H1 (cell line): ENCODE results near the gene RILPL1. TPM values are rescaled to one million over a fixed set of nuclear protein-coding genes. Genes with fewer than 3 reads are reported as not detected.

Experiments used
- CTCF ChIA-PET: fragments of 300-600 bp; sonication (Branson Sonifier 250); formaldehyde crosslinking; loops from one replicate; lab custom pipeline; 2021; ENCODE audit not compliant: partially characterized antibody; lab: Charles Lee
- POLR2A ChIA-PET: fragments of 300-600 bp; sonication (Branson Sonifier 250); formaldehyde crosslinking; loops from one replicate; lab custom pipeline; 2021; ENCODE audit warnings: inconsistent platforms; ENCODE audit not compliant: partially characterized antibody; lab: Charles Lee
- DNase-seq, 2 experiments: peaks; one replicate each; pipeline versions ENCODE4 v3.0.0 to v3.0.0-alpha.2; 2010 to 2022; ENCODE audit warnings: low spot score in 2 of 2, low read depth in 1 of 2, mixed read lengths in 1 of 2
- FAIRE-seq: peaks from 2 replicates; lab custom pipeline; 2011; peaks lifted over from hg19 to GRCh38; lab: Jason Lieb, UNC
- H2AFZ ChIP-seq: 2 replicates; pipeline ENCODE4 v1.8.1; 2012; ENCODE audit warnings: low read length, inconsistent platforms
- H2AK5ac ChIP-seq: 2 replicates; pipeline ENCODE4 v1.6.1; 2013; ENCODE audit warnings: low read depth, low read length
- H2BK120ac ChIP-seq: replicated peaks from 2 replicates; pipeline ENCODE3; 2013; ENCODE audit warnings: low read depth, low read length, inconsistent platforms
- H2BK12ac ChIP-seq: 2 replicates; pipeline ENCODE4 v1.6.1; 2013; ENCODE audit warnings: low read depth, low read length
- H2BK15ac ChIP-seq: 2 replicates; pipeline ENCODE4 v1.6.1; 2013; ENCODE audit warnings: low read length
- H2BK20ac ChIP-seq: 2 replicates; pipeline ENCODE4 v1.6.1; 2013; ENCODE audit warnings: low read length
- H2BK5ac ChIP-seq: 2 replicates; pipeline ENCODE4 v1.6.1; 2013; ENCODE audit warnings: low read depth, low read length
- H3K14ac ChIP-seq: 2 replicates; pipeline ENCODE4 v1.6.1; 2013; ENCODE audit warnings: inconsistent platforms; ENCODE audit not compliant: insufficient read length
- H3K18ac ChIP-seq: 2 replicates; pipeline ENCODE4 v1.6.1; 2013; ENCODE audit warnings: low read length; ENCODE audit errors: extremely low read depth
- H3K23ac ChIP-seq: 2 replicates; pipeline ENCODE4 v1.6.1; 2013; ENCODE audit warnings: inconsistent platforms; ENCODE audit not compliant: insufficient read length
- H3K23me2 ChIP-seq: 2 replicates; pipeline ENCODE4 v1.6.1; 2013; ENCODE audit warnings: low read depth, low read length
- H3K27ac ChIP-seq: 2 replicates; pipeline ENCODE4 v1.6.1; 2011; ENCODE audit warnings: low read depth, low read length, inconsistent platforms
- H3K27me3 ChIP-seq, 4 experiments: replicated peaks in 1 of 4; 1 replicate in 1 of 4; 2 replicates in 3 of 4; pipeline versions ENCODE4 v1.6.1 to v1.8.1; 2011 to 2013; ENCODE audit warnings: low read length in 3 of 4, mild to moderate bottlenecking in 3 of 4, inconsistent platforms in 2 of 4, mixed read lengths in 2 of 4, moderate library complexity in 1 of 4; ENCODE audit not compliant: control insufficient read depth in 3 of 4, insufficient read depth in 3 of 4; ENCODE audit errors: extremely low read depth in 1 of 4
- H3K36me3 ChIP-seq, 4 experiments: 2 replicates each; pipeline versions ENCODE4 v1.6.1 to v1.8.1; 2011 to 2013; ENCODE audit warnings: mild to moderate bottlenecking in 4 of 4, low read length in 3 of 4, moderate library complexity in 2 of 4, control low read depth in 1 of 4, inconsistent platforms in 1 of 4; ENCODE audit not compliant: insufficient read depth in 4 of 4, control insufficient read depth in 2 of 4
- H3K4ac ChIP-seq: replicated peaks from 2 replicates; pipeline ENCODE3; 2013; ENCODE audit warnings: low read length, low read depth, mixed read lengths, inconsistent platforms; ENCODE audit not compliant: insufficient read length
- H3K4me1 ChIP-seq, 4 experiments: replicated peaks in 1 of 4; 1 replicate in 1 of 4; 2 replicates in 3 of 4; pipeline versions ENCODE4 v1.6.1 to v1.8.1; 2011 to 2013; ENCODE audit warnings: low read length in 3 of 4, inconsistent platforms in 2 of 4, mixed read lengths in 1 of 4; ENCODE audit not compliant: insufficient read depth in 4 of 4, control insufficient read depth in 3 of 4
- H3K4me2 ChIP-seq, 2 experiments: 2 replicates each; pipeline versions ENCODE4 v1.6.1 to v1.8.1; 2011 to 2013; ENCODE audit warnings: low read depth in 2 of 2, low read length in 2 of 2, control low read depth in 1 of 2, inconsistent platforms in 1 of 2, mild to moderate bottlenecking in 1 of 2; ENCODE audit not compliant: insufficient read depth in 1 of 2
- H3K4me3 ChIP-seq, 4 experiments: fragments of 200-600, 300-600 bp in 1 of 4; sonication (generic), shearing (Covaris generic), sonication (Bioruptor Twin) in 1 of 4; 2 replicates each; pipeline versions ENCODE4 v1.5.1 to v1.8.1; 2011 to 2016; ENCODE audit warnings: low read length in 4 of 4, low read depth in 3 of 4, control low read depth in 2 of 4, inconsistent platforms in 2 of 4, mild to moderate bottlenecking in 2 of 4, mixed read lengths in 1 of 4, moderate library complexity in 1 of 4; ENCODE audit not compliant: insufficient read depth in 2 of 4; ENCODE audit errors: extremely low read depth in 1 of 4
- H3K56ac ChIP-seq: replicated peaks from 2 replicates; pipeline ENCODE3; 2013; ENCODE audit warnings: low read depth, mild to moderate bottlenecking, mixed read lengths, low read length, inconsistent platforms; ENCODE audit not compliant: insufficient read length
- H3K79me1 ChIP-seq: 2 replicates; pipeline ENCODE4 v1.6.1; 2013; ENCODE audit warnings: low read depth, low read length, control low read depth
- H3K79me2 ChIP-seq, 2 experiments: 2 replicates each; pipeline versions ENCODE4 v1.6.1 to v1.8.1; 2012 to 2013; ENCODE audit warnings: low read length in 2 of 2, mild to moderate bottlenecking in 2 of 2, inconsistent platforms in 1 of 2; ENCODE audit not compliant: insufficient read depth in 2 of 2, control insufficient read depth in 1 of 2
- H3K9ac ChIP-seq, 4 experiments: replicated peaks in 1 of 4; 1 replicate in 1 of 4; 2 replicates in 3 of 4; pipeline versions ENCODE4 v1.6.1 to v1.8.1; 2011 to 2013; ENCODE audit warnings: low read depth in 3 of 4, low read length in 3 of 4, control low read depth in 2 of 4, mild to moderate bottlenecking in 2 of 4, moderate library complexity in 2 of 4, inconsistent platforms in 1 of 4; ENCODE audit errors: extremely low read depth in 1 of 4
- H3K9me3 ChIP-seq, 2 experiments: 2 replicates each; pipeline versions ENCODE4 v1.6.1 to v1.8.1; 2012 to 2013; ENCODE audit warnings: mild to moderate bottlenecking in 2 of 2, moderate library complexity in 2 of 2, control low read depth in 1 of 2, inconsistent platforms in 1 of 2, low read depth in 1 of 2, low read length in 1 of 2, mixed read lengths in 1 of 2; ENCODE audit not compliant: insufficient read depth in 2 of 2
- H4K20me1 ChIP-seq, 2 experiments: replicated peaks in 1 of 2; 2 replicates each; pipeline versions ENCODE3 to v1.8.1; 2011 to 2013; ENCODE audit warnings: inconsistent platforms in 2 of 2, low read length in 2 of 2, mild to moderate bottlenecking in 1 of 2; ENCODE audit not compliant: insufficient read depth in 2 of 2, control insufficient read depth in 1 of 2
- H4K5ac ChIP-seq: 2 replicates; pipeline ENCODE4 v1.6.1; 2013; ENCODE audit warnings: low read length, low read depth, mixed read lengths, inconsistent platforms; ENCODE audit not compliant: insufficient read length
- H4K8ac ChIP-seq: 2 replicates; pipeline ENCODE4 v1.8.0; 2013; ENCODE audit warnings: mild to moderate bottlenecking, moderate library complexity, low read length, inconsistent platforms; ENCODE audit not compliant: insufficient read depth; ENCODE audit errors: extremely low read depth
- H4K91ac ChIP-seq: replicated peaks from 2 replicates; pipeline ENCODE3; 2013; ENCODE audit warnings: low read length, mixed read lengths, inconsistent platforms; ENCODE audit not compliant: insufficient read length
- BCL11A ChIP-seq, 2 experiments: IDR thresholded peaks; one replicate each; pipeline ENCODE4 v1.6.1; 2011; ENCODE audit warnings: low read depth in 2 of 2, low read length in 2 of 2, mild to moderate bottlenecking in 2 of 2
- E2F6 ChIP-seq: IDR thresholded peaks from 2 replicates; pipeline ENCODE4 v1.6.1; 2012; ENCODE audit warnings: inconsistent platforms
- FOSL1 ChIP-seq: IDR thresholded peaks from 2 replicates; pipeline ENCODE4 v1.6.1; 2011; ENCODE audit warnings: mild to moderate bottlenecking, low read depth, low read length, moderate library complexity; ENCODE audit not compliant: insufficient read depth
- GTF2F1 ChIP-seq: IDR thresholded peaks from 2 replicates; pipeline ENCODE4 v1.6.1; 2012; ENCODE audit warnings: low read depth, low read length, improper control_type of control experiment, borderline replicate concordance
- HDAC2 ChIP-seq, 2 experiments: fragments of 300-600 bp in 1 of 2; sonication (generic) in 1 of 2; IDR thresholded peaks; 2 replicates each; pipeline ENCODE4 v1.6.1; 2011 to 2012; ENCODE audit warnings: low read depth in 2 of 2, low read length in 2 of 2, mild to moderate bottlenecking in 2 of 2, moderate library complexity in 2 of 2, borderline replicate concordance in 1 of 2, inconsistent platforms in 1 of 2
- POLR2AphosphoS5 ChIP-seq: IDR thresholded peaks from 2 replicates; pipeline ENCODE4 v1.6.1; 2011; ENCODE audit warnings: low read depth, low read length
- SRF ChIP-seq: IDR thresholded peaks from 2 replicates; pipeline ENCODE4 v1.6.1; 2011; ENCODE audit warnings: mild to moderate bottlenecking, low read depth, low read length, moderate library complexity
- TCF12 ChIP-seq: IDR thresholded peaks from 2 replicates; pipeline ENCODE4 v1.6.1; 2011; ENCODE audit warnings: low read depth, mild to moderate bottlenecking, low read length
- YY1 ChIP-seq: IDR thresholded peaks from 2 replicates; pipeline ENCODE4 v1.6.1; 2011; ENCODE audit warnings: low read depth, mild to moderate bottlenecking, low read length
- WGBS, 2 experiments: shearing (Covaris generic) in 1 of 2; methylation state at CpG; one replicate each; pipeline versions ENCODE4 v1.1.6 to v1.1.7; 2013 to 2015; ENCODE audit warnings: low lambda C conversion rate in 2 of 2, mixed read lengths in 2 of 2, inconsistent platforms in 1 of 2, low coverage in 1 of 2, missing lambda C conversion rate in 1 of 2; ENCODE audit not compliant: insufficient replicate concordance in 2 of 2, insufficient coverage in 1 of 2, insufficient read length in 1 of 2; ENCODE audit errors: extremely low coverage in 1 of 2, missing lambda C conversion rate in 1 of 2; 5-methylcytosine and 5-hydroxymethylcytosine counted together
- polyA plus RNA-seq, 7 experiments: library from polyadenylated mRNA; depleted of rRNA in 3 of 7; stranded (reverse) in 5 of 7; unstranded in 2 of 7; fragments of >200 nt in 5 of 7; fragments of 200-250 nt in 2 of 7; gene quantifications; 1 replicate in 5 of 7; 2 replicates in 1 of 7; 4 replicates in 1 of 7; pipeline versions ENCODE4 v1.2.1 to v1.2.3, GENCODE V29; 2011 to 2013; ENCODE audit warnings: missing spikeins in 2 of 7, mixed read lengths in 2 of 7
- total RNA-seq: library from RNA; stranded (reverse); fragmentation: NEBNext Ultra II Directional; extraction: Animal tissue kit (Norgen Biotek cat#: 25700); gene quantifications from 2 replicates; pipeline ENCODE4 v1.2.1, GENCODE V29; 2021

The RILPL1 gene
- total and polyA plus RNA-seq, 2 of the 8 experiments (the other 6 are each of a cell fraction or from before 2014, with no cell fraction given) = 6.7 to 9.4 TPM

- Histone ChIP-seq H3K79me2 (no peaks in the 10 kb centered on the region), H3K27me3 (no peaks in the 10 kb centered on the region), H2BK15ac (no peak overlapping the region), H3K4me1 (peaks cover 0 to 2% (median 0%) of the 10 kb centered on the region in 4 experiments; a peak in 1 of 7 replicates), H3K4me3 (no peak overlapping the region), H3K4ac (no peak overlapping the region), H3K56ac (no peak overlapping the region), H2BK120ac (no peak overlapping the region), H4K5ac (no peak overlapping the region), H3K14ac (no peak overlapping the region), H2BK20ac (no peak overlapping the region), H2AK5ac (no peak overlapping the region), H3K9me3 (no peaks in the 10 kb centered on the region), H3K9ac (no peak overlapping the region), H3K4me2 (no peak overlapping the region), H4K91ac (no peak overlapping the region), H3K79me1 (no peaks in the 10 kb centered on the region), H3K23ac (no peak overlapping the region), H2BK5ac (no peak overlapping the region), H4K20me1 (no peaks in the 10 kb centered on the region), H2BK12ac (no peak overlapping the region), H3K36me3 (no peaks in the 10 kb centered on the region), H3K27ac (no peak overlapping the region), H3K23me2 (no peaks in the 10 kb centered on the region), H4K8ac (no peak overlapping the region), H3K18ac (no peak overlapping the region), H2AFZ (no peak overlapping the region)
- FAIRE-seq = no peak
- DNase-seq = no peak
- CTCF ChIA-PET = interaction anchor here (0.7 kb wide), 1 partner anchor 34 kb away, joined by 3 read pairs; no protein-coding TSS in a partner anchor
- 79% methylated on average over 18 of the region's 18 CpGs; no CpG with 5 or more reads in 1 of the 2 experiments for WGBS, 2 experiments
- POLR2A ChIA-PET = no interaction called here
- TF ChIP-seq E2F6 (no peak), FOSL1 (no peak), TCF12 (no peak), HDAC2 (IDR thresholded peaks at IDR 0.05; ENCODE audit: borderline replicate concordance in 1 of 2, low read depth in 2 of 2, low read length in 2 of 2) (no peak), GTF2F1 (no peak), BCL11A (IDR thresholded peaks at IDR 0.05; ENCODE audit: low read depth in 2 of 2, low read length in 2 of 2) (no peak), YY1 (no peak), SRF (no peak), POLR2AphosphoS5 (no peak)
Measured at GRCh38 chr12:123445388-123446332, 87.9 kb downstream of the RILPL1 start.
